ENCODE measurements around the gene RAB13.
A peak's percentile ranks its signal among the peaks of the same experiment; 100 is the strongest.

The RAB13 gene

DNA sequence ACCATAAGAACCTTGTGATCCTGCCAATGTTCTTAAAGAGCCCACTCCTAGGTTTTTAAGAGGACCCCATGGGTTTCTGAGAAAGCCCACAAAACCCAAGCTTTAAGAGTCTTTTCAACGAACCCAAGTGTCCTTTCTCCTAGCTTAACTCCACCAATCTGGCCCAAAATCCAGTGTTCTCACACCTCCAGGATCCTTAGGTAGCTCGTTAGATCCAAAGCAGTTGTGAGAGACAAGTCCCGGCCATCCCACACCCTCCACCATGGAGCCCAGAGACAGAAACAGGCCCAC is 41.4 kb downstream of the RAB13 start:
- Histone ChIP-seq H3K27ac (peak overlapping the region; percentile 97 to 98), H3K4me3 (peak overlapping the region; percentile 89)
- TF ChIP-seq, protein P1, sequence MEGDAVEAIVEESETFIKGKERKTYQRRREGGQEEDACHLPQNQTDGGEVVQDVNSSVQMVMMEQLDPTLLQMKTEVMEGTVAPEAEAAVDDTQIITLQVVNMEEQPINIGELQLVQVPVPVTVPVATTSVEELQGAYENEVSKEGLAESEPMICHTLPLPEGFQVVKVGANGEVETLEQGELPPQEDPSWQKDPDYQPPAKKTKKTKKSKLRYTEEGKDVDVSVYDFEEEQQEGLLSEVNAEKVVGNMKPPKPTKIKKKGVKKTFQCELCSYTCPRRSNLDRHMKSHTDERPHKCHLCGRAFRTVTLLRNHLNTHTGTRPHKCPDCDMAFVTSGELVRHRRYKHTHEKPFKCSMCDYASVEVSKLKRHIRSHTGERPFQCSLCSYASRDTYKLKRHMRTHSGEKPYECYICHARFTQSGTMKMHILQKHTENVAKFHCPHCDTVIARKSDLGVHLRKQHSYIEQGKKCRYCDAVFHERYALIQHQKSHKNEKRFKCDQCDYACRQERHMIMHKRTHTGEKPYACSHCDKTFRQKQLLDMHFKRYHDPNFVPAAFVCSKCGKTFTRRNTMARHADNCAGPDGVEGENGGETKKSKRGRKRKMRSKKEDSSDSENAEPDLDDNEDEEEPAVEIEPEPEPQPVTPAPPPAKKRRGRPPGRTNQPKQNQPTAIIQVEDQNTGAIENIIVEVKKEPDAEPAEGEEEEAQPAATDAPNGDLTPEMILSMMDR (IDR thresholded peaks at IDR 0.05): no peak
- DNase-seq (ENCODE audit: low spot score): no peak

DNA sequence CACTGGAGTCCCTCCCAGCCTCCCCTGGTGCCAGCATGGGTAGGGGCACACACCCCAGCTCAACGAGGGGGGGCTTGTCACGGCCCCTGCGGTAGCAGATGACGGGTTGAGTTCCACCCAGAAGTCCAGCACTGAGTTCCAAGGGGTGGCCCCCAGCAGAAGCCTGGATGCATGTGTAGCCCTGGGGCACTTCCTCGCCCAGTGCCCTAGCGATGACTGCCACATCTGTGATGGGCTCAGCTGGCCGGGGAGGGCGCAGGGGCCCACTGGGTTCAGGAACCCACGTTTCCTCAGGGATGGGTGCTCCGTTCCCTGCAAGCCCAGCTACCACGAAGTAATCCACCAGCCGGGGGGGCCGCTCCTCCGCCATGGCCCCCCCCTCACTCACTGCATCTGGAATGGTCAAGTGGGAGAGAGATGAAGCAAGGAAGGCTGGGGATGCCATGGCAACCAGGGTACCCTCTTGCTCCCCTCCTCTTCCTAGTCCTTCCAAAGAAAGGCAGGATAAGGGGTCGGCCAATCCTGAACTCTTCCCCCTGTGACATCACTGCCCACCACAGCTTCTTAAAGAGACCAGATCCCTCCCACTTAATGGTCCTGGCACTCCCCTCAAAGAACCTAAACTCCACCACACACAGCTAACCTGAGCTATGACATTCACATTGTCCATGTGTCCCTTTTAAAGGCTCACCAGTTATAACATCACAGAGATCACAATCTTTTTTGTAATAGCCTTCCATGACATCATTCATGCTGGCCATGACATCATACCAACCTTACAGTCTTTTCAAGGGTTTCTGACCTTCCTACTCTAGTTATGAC is 41.9 kb downstream of the RAB13 start:
- no peak for DNase-seq (ENCODE audit: low spot score)
- TF ChIP-seq, protein P1 (IDR thresholded peaks at IDR 0.05): no peak
- Histone ChIP-seq H3K4me3 (peak overlapping the region; percentile 89), H3K27ac (peak overlapping the region; percentile 97 to 98)

DNA sequence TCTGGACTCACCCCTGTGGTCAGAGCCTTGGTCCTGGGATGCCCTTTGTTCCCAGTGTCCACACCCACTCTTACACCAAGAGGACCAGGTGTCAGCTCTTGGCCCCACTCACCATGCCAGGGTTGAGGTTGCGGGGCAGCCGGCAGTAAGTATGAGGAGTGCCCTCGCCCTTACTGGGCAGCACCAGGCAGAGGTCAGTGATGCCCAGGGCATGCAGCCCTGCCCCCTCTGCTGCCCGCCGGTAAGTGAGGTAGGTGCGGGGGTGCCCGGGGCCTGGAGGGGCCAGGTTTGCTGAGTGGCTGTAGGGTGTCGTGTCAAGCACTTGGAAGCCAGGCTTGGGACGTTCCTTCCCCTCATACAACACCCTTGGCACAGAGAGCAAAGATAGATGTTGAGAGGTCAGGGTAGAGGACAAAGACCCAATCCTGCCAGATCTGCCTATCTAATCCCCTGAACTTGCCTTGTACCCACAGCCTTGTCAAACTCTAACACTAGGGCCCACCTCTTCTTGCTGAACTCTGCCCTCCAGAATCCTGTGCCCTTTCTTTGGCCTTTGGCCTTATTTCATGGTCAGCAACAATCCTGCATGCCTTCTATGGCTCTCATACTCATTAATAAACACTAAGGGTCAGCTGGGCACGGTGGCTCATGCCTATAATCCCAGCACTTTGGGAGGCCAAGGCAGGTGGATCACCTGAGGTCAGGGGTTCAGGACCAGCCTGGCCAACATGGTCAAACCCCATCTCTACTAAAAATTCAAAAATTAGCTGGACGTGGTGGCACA is 43.2 kb downstream of the RAB13 start:
- Histone ChIP-seq H3K4me3 (no peak overlapping the region), H3K27ac (no peak overlapping the region)
- no peak for DNase-seq (ENCODE audit: low spot score)
- TF ChIP-seq, protein P1 (IDR thresholded peaks at IDR 0.05): no peak

DNA sequence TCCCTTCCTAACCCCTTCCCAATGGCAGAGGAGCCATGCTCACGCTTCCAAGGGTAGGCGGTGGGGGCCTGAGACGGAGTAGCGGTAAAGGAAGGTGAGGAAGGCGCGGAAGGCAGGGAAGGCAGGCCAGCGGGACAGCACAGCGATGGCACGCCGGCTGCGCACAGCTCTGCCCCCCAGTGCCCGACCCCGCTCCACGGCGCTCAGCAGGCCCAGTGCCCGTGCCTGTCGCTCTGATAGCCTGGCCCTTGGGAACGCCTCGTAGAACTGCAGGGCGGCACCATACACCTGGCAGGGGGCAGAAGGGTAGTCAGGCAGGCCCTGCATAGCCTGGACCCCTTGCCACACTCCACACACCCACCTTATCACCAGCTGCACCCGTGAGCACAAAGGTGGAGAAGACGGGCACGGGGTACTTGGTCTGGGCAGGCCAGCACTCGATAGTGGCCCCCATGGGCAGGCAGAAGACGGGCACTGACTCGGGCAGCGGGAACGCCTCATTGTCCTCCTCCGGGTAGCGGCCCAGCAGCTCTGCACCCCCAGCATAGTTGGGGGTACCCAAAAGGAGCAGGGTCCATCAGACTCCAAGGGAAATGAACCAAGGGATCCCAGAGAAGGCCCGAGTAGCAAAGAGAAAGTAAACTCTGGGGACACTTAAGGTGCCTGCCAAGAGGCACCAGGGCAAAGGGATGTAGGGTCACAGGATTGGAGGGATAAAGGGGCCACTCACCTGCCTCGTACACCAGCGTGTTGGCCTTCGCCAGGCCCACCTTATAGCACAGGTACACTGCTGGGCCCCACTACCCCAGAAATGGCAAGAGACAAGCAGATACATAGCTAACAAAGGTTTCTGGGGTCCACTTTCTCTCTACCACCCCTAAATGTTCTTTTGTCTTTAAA is 44.1 kb downstream of the RAB13 start:
- H3K4me3 ChIP-seq: no peak overlapping the region
- TF ChIP-seq, protein P1 (IDR thresholded peaks at IDR 0.05): no peak
- no peak overlapping the region for H3K27ac ChIP-seq
- no peak for DNase-seq (ENCODE audit: low spot score)

DNA sequence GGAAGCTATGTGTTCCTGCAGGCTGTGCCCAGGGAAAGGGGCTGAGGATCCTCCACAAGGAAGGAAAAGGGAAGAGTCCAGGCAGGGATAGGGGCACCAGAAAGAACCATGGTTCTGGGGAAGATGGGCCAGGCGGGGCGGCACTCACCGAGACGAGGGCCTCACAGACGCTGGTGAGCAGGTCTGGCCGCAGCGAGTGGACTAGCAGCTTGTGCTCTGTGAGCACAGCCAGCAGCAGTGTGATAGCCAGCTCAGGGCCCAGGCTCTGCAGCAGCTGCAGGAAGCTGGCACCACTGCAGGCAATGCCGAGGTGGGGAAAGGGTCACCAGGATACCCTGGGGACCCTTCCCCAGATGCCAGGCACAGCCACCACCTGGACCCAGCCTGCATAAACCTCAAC is 45.4 kb downstream of the RAB13 start:
- DNase-seq (ENCODE audit: low spot score): no peak
- Histone ChIP-seq H3K27ac (no peak overlapping the region), H3K4me3 (no peak overlapping the region)
- TF ChIP-seq, protein P1 (IDR thresholded peaks at IDR 0.05): no peak

DNA sequence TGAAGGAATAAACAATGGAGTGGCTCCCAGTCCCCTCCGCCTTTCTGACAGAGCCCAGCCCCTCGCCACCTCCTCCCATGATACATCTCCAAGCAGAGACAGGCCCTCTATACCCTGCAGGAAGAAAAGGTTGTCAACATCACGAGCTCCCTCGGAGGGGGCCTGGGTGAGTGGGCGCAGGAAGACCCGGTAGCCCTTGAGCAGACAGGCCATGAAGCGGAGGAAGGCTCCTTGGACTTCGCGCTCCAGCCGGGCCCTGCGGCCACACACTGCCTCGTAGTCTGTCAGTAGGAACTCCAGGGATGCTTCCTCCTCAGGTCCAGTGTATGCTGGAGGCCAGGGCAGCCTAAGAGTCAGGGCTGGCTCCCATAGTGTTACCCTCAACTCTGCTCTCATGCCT is 46.7 kb downstream of the RAB13 start:
- TF ChIP-seq, protein P1 (IDR thresholded peaks at IDR 0.05): no peak

More for the DNA sequence above, 46.7 kb downstream of the RAB13 start:
- Histone ChIP-seq H3K27ac (no peak overlapping the region), H3K4me3 (no peak overlapping the region)
- DNase-seq (ENCODE audit: low spot score): no peak

All from coronary artery (tissue), 2 donors.